ENCODE data around the gene KDM4B.

KDM4B gene

DNA sequence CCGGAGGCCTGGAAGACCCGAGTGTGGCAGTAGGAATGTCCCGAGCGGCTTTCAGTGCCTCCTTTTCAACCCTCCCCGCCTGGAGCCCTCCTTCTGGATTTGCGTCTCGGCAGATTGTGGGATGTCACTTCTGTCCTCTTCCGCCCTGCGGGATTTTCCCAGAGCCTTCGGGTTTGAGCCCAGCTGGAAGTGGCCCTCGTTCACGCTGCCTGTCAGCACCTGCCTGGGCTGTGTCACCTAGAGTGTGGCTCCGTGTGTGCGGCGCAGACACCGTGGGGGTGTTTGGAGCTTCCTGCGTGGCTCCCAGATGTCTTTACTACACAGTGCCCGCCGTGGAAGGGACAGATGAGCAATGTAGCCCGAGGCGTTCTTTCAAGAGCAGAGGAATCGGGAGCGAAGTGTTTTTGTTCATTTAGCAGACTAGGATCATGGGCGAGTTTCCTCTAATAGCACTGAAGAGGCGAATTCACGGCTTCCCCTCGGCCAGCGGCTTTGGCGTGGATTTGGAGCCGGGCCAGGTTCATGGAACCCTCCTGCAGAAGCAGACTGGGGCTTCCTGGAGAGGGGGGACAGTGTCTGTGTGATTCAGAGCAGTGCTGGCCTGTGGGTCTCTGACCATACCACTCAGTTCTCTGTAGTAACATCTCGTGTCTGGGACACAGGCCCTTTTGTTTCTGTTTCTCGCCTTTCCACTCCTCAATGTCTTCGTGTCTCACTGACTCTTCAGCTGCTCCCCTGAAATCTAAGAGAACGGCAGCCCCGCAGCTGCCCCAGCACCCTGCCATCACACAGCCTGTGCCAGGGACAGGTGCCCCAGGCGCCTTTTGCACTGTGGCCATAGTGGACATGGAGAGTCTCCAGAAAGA is 68.0 kb downstream of the KDM4B start:
- no peak for DNase-seq

DNA sequence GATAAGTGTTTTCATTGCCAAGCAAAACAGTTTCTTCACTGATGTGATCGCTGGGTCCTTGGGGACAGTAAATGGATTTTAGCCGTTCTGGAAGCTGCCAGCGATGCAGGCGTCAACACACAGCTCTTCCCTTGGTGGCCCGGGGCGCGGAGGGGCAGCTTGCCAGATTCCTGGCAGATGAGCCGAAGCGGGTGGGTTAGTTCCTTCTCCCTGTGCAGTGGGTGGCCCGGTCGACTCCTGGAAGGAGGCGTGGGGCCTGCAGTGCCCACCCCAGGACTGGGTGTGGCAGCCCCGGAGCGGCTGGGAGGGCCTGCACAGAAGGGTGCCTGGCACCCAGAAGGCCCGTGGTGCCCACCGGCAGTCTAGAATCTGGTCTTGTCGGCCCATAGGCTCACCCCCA is 69.0 kb downstream of the KDM4B start:
- no peak for DNase-seq

DNA sequence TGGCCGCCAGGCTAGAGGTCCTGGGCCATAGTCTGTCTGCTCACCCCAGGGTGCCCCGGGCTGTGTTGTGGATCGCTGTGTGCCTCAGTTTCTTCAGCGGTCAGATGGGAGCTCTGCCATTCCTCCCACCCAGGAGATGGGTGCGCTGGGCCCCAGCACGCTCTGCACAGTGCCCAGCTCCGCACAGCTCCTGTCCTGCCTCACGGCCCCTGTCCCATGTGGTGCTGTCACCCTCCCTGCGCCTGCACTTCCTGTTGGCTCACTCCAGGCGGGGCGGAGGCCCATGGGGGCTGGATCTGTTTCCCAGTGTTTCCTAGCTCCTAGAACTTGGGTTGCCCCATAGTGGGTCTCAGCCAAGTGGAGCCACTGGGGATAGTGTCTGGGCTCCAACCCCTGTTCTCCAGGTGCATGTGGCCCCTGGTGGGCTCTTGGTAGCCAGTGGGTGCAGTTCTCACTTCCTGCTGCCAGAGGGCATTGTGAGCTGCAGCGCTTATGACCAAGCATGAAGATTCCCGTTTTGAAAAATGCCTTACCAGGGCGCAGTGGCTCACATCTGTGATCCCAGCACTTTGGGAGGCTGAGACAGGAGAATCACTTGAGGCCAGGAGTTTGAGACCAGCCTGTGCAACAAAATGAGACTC is 69.8 kb downstream of the KDM4B start:
- no peak for DNase-seq

DNA sequence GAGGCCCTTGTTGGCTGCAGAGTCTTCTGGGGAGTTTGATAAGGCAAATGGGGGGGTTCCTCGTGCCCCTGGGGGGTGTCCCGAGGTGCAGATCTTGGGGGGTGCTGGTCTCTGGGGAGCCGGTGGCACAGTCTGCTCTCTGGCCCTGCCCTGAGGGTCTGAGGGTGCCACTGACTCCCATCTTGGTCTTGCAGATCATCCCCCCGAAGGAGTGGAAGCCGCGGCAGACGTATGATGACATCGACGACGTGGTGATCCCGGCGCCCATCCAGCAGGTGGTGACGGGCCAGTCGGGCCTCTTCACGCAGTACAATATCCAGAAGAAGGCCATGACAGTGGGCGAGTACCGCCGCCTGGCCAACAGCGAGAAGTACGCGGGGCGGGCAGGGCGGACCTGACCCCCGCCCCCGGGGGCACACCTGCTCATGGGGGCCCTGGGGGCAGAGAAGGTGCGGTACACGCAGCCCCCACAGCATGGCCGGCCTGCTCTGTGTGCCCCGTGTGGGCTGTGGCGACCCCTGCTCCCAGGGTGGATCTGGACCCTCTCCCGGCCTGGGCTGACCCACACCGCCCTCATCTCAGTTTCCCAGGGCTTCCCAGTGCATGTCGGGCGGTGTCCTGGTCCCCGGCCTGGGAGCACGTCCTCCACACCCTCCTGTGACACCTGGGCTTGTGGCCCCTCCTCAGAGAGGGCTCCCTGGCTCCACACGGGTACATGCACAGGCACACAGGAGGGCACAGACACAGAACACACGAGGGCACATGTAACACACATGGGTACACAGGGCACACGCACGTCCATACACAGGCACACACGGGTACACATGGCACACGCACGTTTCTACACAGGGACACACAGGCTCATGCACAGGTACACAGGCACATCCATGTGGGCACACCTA is 71.0 kb downstream of the KDM4B start:
- no peak for DNase-seq

DNA sequence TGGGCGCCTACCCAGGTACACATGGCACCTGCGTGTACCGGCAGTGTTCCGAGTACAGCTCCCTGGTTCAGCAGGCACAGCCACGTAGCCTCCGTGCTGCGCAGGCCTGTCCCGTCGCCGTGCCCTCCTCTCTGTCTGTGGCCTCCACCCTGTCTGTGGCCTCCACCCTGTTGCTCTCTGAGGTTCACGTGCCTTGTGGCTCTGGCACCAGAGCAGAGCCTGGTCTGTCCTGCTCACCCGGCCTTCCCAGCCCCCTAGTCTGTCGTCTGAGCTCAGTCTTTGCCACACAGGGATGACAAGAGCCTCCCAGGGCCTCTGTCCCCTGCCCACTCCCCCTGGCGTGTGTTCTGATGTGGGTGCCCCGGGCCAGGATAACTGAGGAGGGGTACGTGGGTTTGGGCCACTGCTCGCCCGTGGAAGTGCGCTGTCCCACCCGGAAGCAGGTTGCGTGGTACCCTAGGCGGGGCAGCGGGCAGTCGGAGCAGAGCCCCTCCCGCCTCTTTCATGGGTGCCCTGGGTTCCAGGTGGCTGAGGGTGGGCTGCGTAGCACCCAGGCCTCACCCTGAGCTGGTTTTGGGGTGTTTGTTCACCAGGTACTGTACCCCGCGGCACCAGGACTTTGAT is 71.7 kb downstream of the KDM4B start:
- no peak for DNase-seq

DNA sequence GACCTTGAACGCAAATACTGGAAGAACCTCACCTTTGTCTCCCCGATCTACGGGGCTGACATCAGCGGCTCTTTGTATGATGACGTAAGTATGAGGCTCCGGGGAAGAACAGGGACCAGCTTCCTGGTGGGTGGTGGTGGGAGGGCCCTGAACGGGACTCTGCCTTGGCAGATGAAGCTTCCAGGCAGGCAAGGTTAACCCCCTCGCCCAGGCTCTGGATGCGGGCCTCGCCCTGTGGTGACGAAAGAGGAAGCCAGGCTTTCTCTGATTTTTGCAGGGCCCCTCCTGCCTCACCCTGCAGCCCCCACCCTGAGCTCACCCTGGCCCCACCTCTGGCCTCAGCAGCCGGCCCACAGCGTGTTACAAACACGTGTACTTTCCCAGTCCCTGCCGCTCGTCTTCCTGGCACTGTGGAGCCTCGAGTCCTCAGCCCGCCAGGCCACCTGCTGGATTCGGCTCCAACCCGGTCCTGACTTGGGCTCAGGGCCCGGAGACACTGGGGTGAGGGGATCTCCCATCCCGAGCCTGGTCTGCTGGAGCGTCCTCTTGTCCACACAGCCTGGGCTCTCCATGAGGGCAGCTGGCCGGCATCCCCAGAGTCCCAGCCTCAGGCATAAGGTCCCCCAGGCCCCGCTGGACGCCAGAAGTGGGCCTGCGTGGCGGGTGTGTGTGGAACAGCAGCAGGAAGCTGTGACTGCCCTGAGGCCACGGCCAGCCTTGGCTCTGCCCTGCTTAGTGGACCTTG is 72.4 kb downstream of the KDM4B start:
- no peak for DNase-seq

DNA sequence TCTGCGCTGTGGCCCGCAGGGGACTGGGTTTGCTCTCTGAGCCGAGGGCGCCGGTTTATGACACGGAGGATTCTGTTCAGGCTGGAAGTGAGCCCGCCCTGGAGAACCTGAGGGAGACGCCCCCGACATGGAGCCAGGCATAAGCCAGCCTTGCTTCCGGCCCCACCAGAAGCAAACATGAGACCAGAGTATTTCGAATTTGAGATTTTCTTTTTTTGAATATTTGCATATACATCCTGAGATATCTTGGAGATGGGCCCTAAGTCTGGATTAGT is 72.9 kb downstream of the KDM4B start:
- no peak for DNase-seq

DNA sequence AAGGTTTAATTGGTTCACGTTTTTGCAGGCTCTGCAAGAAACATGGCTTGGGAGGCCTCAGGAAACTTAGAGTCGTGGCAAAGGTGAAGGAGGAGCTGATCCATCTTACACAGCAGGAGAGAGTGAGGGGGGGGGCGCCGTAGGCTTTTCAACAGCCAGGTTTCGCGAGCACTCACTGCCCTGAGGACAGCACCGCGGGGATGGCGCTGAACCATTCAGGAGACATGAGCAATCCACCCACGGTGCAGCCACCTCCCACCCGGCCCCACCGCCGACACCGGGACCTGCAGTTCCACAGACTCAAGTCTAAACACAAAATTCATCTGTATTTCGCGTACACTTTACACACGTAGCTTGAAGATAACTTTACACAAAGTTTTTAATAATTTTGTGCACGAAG is 73.6 kb downstream of the KDM4B start:
- no peak for DNase-seq

DNA sequence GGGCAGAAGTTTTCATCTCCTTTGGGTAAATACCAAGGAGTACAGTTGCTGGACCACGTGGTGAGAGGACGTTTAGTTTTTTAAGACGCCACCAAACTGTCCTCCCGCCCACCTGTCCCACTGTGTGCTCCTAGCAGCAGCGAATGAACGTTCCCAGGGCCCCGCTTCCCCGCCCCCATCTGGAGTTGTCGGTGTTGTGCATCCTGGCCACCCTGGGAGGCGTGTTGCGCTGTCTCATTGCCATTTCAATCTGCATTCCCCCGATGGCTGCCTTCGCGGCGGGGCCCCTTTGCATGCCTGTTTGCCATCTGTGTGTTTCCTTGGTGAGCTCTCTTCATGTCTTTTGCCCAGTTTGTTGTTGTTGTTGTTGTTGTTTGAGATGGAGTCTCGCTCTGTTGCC is 76.1 kb downstream of the KDM4B start:
- DNase-seq: no peak

DNA sequence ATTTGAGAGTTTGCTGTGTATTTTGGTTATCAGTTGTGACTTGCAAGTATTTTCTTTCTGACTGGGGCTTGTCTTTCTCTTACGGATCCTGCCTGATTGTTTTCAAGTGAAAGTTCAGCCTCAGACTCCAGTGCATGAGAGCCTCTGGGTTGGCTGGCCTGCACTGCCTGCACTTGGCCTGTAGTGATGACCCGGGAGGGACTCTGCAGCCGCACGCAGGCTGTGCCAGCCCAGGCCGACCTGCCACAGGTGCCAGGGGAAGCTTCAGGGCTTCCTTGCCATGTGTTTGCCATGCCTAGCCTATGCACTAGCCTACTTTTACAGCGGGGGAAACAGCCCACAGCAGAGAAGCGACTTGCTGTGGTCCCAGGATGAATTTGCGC is 77.0 kb downstream of the KDM4B start:
- DNase-seq: no peak

DNA sequence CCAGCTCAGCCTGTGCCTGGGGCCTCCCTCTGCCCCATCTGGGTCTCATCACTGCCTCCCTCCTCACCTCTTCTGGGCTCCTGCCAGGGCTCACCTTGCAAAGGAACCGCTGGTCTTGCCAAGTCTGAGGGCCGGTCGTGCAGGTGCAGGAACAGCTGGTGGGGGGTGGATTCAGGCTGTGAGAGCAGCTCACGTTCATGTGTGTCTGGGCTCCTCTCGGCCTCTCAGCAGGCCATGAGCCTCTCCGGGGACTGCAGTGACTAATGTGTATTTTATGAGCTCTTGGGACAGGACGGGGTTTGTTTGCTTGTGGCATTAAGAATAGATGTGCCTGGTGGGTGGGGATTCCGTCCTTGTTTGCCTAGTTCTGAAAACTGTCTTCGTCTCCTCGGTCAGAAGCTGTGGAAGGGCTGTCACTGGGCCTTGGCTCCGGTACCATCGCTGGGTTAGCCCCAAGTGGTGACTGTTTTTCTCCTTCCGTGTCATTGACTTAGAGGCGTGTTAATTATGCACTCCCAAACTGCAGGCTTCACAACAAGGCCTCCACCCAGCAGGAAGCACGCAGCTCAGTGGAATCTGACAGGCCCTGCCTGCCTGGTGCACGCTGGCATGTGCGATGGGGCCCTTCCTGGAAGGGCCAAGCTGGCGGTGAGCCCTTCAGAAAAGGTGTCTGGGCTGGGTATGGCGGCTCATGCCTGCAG is 77.6 kb downstream of the KDM4B start:
- DNase-seq: no peak

DNA sequence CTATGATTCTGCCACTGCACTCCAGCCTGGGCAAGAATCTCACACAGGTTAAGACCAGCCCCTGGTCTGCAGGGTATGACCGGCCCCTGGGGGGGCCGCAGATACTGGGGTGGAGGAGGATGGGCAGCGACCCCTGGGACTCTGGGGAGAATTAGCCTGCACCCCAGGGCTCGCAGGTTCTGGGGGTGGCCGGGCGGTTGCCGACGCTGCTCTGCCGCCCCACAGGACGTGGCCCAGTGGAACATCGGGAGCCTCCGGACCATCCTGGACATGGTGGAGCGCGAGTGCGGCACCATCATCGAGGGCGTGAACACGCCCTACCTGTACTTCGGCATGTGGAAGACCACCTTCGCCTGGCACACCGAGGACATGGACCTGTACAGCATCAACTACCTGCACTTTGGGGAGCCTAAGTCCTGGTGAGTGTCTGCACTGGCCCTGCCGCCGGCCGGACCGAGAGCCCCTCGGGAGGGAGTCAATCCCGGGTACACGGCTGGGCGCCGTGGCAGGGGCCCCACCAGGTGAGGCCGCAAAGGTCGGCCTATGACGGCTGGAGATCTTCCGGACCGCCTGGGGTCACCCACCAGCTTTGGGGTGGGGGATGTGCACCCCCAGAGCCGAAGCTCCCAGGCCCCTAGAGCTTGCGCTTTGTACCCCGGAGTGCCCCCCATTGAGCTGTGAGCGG is 78.5 kb downstream of the KDM4B start:
- no peak for DNase-seq

DNA sequence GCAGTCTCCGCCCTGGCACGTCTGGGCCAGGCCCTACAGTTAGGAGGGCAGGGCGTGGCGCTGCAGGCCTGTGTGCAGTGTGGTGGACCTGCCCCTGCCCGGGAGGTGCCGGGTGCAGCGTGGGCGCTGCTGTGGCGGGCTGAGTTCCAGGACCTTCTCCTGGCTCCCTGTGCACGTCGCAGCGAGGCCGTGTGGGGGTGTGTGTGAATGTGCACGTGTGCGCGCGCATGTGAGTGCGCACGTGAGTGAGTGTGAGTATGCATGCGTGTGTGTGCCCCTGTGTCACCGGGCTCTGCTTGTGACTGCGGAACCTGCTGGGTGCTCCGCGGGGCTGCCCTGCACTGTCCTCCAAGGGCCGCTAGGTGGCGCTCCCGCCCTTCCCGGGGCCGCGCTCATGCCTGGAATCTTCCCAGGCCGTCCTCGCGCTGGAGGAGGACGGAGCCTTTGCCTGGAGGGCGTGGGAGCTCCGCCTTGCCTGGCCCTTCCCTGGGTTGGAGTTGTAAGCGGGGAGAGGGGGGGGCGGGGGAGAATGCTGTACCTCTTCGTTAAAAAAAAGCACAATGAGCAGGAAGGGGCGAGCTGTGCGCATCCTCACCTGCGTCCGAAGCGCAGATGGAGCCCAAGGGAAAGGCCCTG is 79.3 kb downstream of the KDM4B start:
- DNase-seq: peak; percentile 54

DNA sequence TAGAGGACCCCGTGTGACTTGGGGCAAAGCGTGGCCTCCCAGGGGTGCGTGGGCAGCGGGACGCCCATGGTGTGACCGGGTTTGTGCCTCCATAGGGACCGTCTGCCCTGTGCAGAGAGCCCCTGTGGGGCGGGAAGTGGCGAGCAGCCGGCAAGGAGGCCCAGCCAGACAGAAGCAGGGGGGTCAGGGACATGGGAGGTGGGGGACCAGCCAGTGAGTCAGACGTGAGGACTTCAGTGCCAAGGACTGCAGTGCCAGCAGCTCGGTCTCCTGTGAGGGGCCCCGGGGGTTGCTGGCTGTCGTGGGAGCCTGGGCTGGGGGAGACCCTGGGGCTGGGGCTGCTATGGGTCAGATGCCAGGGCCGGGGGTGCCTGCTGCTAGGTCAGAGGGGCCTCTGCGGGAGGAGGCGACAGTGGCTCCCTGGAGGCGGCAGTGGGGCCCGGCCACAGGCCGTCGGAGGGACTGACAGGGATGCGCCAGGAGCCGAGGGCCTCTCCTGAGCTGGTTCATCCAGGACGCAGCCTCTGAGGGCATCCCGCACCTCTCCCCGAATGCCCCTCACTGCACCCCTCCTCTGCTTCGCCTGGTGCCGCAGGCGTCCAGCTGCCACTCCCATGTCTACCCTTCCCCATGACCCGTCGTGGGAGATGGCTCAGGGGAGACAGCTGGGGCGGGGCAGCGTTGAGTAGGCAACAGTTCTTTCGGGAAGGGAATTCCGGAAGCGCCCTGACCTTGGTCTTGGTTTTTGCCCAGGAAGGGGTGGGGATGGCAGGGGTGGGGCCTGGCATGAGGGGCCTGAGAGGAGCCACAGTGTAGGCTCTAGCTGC is 80.0 kb downstream of the KDM4B start:
- peak; percentile 27 for DNase-seq

DNA sequence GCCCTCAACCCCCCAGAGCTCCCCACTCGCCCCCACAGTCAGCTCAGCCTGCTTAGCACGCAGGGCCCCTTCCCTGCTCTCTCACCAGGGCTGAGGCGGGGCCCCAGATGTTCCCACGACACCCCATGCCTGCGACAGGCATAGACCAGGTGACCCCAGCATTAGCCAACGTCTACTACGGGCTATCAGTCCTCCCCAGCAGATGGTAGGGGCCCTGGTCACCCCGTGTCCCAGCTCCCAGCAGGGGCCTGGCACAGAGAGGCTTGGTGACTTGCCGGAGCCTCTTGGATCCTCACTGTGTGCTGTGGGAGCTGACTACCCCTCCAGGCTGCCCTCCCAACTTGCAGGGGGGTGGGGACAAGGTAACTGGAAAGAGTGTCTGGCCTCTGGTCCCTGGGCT is 80.6 kb downstream of the KDM4B start:
- DNase-seq: no peak

DNA sequence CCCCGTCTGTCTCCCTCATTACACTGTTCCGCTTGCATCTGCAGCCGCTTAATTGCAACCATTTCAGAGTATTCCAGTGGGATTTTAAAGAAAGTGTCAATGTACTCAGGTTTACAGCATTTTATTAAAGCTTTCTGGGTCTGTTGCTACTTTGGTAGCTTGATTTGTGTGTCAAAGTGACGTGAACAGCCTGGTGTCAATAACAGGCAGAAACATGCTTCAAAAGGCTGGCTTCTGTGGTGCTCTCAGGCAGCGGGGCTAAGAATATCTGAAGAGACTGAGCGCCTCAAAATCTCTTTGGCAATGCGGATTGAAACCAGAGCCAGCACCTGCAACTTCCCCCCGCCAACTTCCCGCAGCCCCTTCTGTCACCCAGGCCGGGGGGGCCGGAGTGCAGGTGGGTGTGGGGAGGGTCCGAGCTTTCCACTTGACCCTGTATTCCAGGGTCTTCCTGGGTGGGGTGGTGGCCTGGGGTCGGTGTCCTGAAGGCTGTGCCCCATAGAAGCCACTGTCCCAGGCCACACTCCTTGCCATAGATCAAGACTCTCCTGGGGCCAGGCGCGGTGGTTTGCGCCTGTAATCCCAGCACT is 81.2 kb downstream of the KDM4B start:
- no peak for DNase-seq

DNA sequence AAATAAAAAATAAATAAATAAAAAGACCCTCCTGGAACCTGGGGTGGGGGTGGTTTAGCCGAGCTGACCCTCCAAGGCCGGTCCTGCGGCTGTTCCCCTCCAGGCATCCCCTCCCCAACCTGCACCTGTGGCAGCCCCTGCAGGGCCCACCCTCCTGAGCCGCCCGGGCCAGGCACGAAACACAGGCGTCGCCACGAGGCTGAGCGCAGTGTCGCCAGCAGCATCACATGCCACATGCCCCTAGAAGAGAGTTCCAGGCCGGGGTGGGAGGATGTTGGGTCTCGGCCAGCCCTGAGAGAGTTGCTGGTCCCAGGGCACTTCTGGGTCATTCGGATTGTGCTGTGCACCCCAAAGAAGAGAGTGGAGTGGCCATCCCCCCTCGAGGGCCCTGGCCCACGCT is 82.0 kb downstream of the KDM4B start:
- no peak for DNase-seq

DNA sequence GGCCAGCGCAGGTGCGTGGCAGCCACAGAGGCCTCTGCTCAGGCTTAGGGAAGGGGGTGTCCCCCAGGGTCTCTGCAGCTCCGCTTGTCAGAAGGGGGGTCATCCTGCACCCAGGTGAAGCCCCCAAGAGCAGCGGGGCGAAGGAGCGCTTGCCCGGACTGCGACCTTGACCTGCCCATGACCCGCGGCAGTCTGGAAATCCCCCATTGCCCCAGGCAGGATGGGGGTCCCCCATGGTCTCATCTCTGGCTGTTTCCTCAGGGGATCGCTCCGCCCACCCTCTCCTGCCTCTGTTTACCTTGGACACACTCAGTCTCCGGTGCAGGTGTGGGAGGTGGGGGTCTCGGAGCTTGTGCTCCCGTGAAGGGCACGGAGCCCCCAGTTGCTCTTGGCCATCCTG is 82.7 kb downstream of the KDM4B start:
- no peak for DNase-seq

DNA sequence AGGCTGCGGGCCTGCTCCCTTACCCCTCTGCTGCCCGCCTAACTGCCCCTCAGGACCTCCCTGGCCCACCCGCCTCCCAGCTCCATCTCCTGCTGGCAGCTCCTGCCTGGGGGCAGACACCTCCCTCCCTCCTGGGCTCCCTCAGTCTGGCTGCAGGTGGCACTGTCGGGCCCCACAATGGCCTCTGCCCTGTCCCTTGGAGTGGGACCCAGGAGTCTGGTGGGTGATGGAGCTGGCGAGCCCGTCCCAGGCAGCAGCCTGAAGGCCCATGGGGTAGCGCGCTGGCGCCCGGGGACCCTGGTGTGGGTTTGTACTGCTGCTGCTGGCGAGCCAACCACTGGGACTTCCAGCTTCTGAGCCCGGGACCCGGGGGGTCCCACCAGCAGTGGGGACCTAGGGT is 83.6 kb downstream of the KDM4B start:
- no peak for DNase-seq
